GM10266 (cell line): ENCODE data around the gene SULF2.

Source experiments
- DNase-seq: peaks from one replicate; pipeline ENCODE4 v3.0.0; 2012; ENCODE audit errors: extremely low spot score
- TF ChIP-seq, protein P1 (sequence below): IDR thresholded peaks from 2 replicates; pipeline ENCODE4 v1.5.1; 2012; ENCODE audit warnings: mild to moderate bottlenecking, low read depth; ENCODE audit not compliant: control insufficient read depth, insufficient read depth; ENCODE audit errors: missing control alignments

SULF2 gene

GRCh38 chr20:47818016-47818415, 32.7 kb upstream of the SULF2 start:
- DNase-seq: no peak
- TF ChIP-seq, protein P1, sequence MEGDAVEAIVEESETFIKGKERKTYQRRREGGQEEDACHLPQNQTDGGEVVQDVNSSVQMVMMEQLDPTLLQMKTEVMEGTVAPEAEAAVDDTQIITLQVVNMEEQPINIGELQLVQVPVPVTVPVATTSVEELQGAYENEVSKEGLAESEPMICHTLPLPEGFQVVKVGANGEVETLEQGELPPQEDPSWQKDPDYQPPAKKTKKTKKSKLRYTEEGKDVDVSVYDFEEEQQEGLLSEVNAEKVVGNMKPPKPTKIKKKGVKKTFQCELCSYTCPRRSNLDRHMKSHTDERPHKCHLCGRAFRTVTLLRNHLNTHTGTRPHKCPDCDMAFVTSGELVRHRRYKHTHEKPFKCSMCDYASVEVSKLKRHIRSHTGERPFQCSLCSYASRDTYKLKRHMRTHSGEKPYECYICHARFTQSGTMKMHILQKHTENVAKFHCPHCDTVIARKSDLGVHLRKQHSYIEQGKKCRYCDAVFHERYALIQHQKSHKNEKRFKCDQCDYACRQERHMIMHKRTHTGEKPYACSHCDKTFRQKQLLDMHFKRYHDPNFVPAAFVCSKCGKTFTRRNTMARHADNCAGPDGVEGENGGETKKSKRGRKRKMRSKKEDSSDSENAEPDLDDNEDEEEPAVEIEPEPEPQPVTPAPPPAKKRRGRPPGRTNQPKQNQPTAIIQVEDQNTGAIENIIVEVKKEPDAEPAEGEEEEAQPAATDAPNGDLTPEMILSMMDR: no peak

GRCh38 chr20:47817573-47817972, 32.3 kb upstream of the SULF2 start:
- no peak for DNase-seq
- TF ChIP-seq, protein P1: no peak

DNA sequence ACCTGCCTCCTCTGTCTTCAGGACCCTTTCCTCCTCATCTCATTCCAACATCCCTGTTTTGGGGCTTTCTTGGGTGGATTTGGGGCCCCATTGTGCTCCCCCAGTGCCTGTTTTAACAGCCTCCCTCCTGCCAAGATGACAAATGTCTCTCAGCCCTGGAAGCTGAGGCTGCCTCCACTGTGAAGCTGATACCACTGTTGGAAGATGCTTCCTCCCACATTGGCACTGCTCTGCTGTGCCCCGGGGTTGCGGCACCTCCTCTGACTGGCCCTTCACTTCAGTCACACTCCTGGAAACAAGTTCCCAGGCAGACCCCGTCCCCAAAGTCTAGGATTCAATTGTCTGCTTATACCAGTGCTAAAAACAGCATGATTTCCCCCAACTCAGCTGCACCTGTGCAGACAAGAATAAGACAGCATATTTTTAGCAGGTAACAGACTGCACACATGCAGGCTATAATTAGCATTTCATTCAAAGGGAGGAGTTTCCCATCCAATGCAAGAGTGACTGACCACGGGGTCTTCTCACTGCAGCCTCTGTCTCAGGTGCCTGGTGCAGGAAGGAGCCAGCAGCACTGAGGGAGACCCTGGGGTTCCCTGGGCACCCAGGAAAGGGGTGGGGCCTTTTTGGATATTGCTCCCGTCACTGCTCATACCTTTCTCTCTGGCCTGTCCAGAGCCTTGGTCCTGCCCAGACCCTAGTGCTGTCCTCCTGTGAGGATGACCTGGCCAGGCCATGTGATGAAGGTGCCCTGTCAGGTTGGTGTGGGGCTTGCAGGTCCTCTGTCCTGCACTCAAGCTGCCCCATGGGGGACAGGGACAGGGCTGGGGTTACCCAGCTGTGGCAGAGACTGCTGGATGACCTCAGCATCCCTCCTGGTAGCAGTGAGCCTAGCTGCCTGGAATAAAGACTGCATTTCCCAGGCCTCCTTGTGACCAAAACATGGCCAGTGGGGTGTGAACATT, 31.5 kb upstream of the SULF2 start:
- TF ChIP-seq, protein P1: no peak
- DNase-seq: no peak

DNA sequence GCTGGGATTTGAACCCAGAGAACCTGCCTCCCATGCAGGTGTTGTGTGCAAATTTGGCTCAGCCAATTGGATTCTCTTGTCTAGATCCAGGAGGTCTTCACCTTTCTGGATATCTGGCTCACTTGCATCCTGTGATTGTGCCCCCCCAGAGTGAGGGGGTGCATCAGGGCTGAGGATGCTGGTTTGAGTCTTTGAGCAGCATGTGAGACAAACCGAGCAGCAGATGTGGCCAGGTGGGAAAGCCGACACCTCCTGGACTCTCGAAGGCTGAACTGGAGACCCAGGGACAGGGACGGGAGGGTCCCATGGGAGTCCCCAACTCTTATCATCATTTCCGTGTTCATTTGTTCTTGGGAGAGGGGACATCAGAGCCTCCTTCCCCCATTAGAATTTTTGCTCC, 30.6 kb upstream of the SULF2 start:
- no peak for DNase-seq
- TF ChIP-seq, protein P1: no peak

DNA sequence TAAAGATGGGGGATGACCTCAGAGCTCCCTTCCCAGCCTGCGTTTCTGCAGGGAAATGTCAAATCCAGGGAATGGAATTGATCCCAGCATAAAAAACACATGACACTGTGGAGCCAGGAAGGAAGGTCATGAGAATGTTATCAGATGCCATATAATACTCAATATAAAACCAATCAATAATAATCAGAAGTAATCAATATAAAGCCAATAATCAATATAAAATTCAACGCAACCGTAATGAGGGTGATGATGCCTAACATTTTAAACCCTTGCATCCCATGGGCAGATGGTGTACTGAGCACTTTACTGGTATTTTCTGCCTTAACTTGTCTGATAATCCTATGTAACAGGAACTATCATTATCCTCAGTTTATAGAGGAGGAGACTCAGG, 30.1 kb upstream of the SULF2 start:
- TF ChIP-seq, protein P1: no peak
- no peak for DNase-seq

- DNase-seq: no peak
- TF ChIP-seq, protein P1: no peak
Measured at GRCh38 chr20:47814632-47815415, 29.5 kb upstream of the SULF2 start.

GRCh38 chr20:47810721-47811347, 25.6 kb upstream of the SULF2 start:
- no peak for DNase-seq
- TF ChIP-seq, protein P1: no peak
